GM12878 (cell line): Measurements from ENCODE around the gene CD300E. TPM values are rescaled to one million over a fixed set of nuclear protein-coding genes. Genes with fewer than 3 reads are reported as not detected.

Experiments used
- ATAC-seq: fragments of 200-7000 bp; cut with Tn5 transposase; 3 replicates; pipeline ENCODE4 v1.9.1; 2020; ENCODE audit warnings: mild to moderate bottlenecking, moderate library complexity
- BruUV-seq: library from RNA; stranded (reverse); fragments of 400-500 nt; replicated peaks from 2 replicates; lab custom pipeline; 2021; lab: Mats Ljungman, UMichigan
- CTCF ChIA-PET: fragments of 300-600 bp; sonication (Branson Sonifier 250); formaldehyde crosslinking; extraction: SDS; loops from one replicate; lab custom pipeline; 2021; ENCODE audit warnings: inconsistent platforms; lab: Yijun Ruan, JAX
- POLR2A ChIA-PET: fragments of 350-600 bp; formaldehyde crosslinking; extraction: SDS; loops from one replicate; lab custom pipeline; 2021; ENCODE audit warnings: inconsistent platforms; lab: Charles Lee
- RAD21 ChIA-PET: fragments of 300-600 bp; sonication (Branson Sonifier 250); formaldehyde crosslinking; loops from one replicate; lab custom pipeline; 2023; ENCODE audit warnings: antibody characterized with exemption; ENCODE audit not compliant: unreplicated experiment; lab: Charles Lee
- SMC1A ChIA-PET: fragments of 300-600 bp; sonication (Branson Sonifier 250); formaldehyde crosslinking; loops from one replicate; lab custom pipeline; 2023; ENCODE audit not compliant: unreplicated experiment, uncharacterized antibody; lab: Charles Lee
- DNase-seq: peaks from one replicate; pipeline ENCODE4 v3.0.0-alpha.2; 2011; ENCODE audit warnings: low read depth, low spot score
- FAIRE-seq: peaks from 3 replicates; lab custom pipeline; 2011; peaks lifted over from hg19 to GRCh38; lab: Jason Lieb, UNC
- H2AFZ ChIP-seq: 2 replicates; pipeline ENCODE4 v1.6.0; 2011; ENCODE audit warnings: low read depth, low read length, control low read depth; ENCODE audit not compliant: control insufficient read depth
- H3K27ac ChIP-seq: 2 replicates; pipeline ENCODE4 v1.5.1; 2011; ENCODE audit warnings: control low read depth; ENCODE audit not compliant: control insufficient read depth, insufficient read depth
- H3K27me3 ChIP-seq, 2 experiments: replicated peaks in 1 of 2; 2 replicates each; pipeline versions ENCODE4 v1.6.0 to v1.6.1; 2011; ENCODE audit warnings: low read length in 1 of 2; ENCODE audit not compliant: control insufficient read depth in 2 of 2, insufficient read depth in 2 of 2
- H3K36me3 ChIP-seq, 2 experiments: 2 replicates each; pipeline ENCODE4 v1.5.1; 2011; ENCODE audit warnings: low read length in 1 of 2; ENCODE audit not compliant: control insufficient read depth in 2 of 2, insufficient read depth in 2 of 2
- H3K4me1 ChIP-seq: 2 replicates; pipeline ENCODE4 v1.6.1; 2011; ENCODE audit warnings: mild to moderate bottlenecking, low read length, moderate library complexity, mixed read lengths; ENCODE audit not compliant: control insufficient read depth, insufficient read depth
- H3K4me2 ChIP-seq: 2 replicates; pipeline ENCODE4 v1.6.0; 2011; ENCODE audit warnings: control low read depth; ENCODE audit not compliant: control insufficient read depth, insufficient read depth
- H3K4me3 ChIP-seq: fragments of 200-600 bp; sonication (generic); 2 replicates; pipeline ENCODE4 v1.5.1; 2016
- H3K79me2 ChIP-seq: 2 replicates; pipeline ENCODE4 v1.6.0; 2011; ENCODE audit warnings: low read length; ENCODE audit not compliant: control insufficient read depth, insufficient read depth
- H3K9ac ChIP-seq: 2 replicates; pipeline ENCODE4 v1.8.0; 2011; ENCODE audit warnings: low read length, control low read depth, mixed read lengths; ENCODE audit not compliant: control insufficient read depth, insufficient read depth
- H3K9me3 ChIP-seq: replicated peaks from 3 replicates; pipeline ENCODE4 v1.5.1; 2011; ENCODE audit warnings: mild to moderate bottlenecking, low read length; ENCODE audit not compliant: control insufficient read depth, insufficient read depth
- H4K20me1 ChIP-seq: 2 replicates; pipeline ENCODE4 v1.6.0; 2011; ENCODE audit not compliant: control insufficient read depth, insufficient read depth
- BHLHE40 ChIP-seq, 2 experiments: fragments of 450-650 bp in 1 of 2; IDR thresholded peaks; 2 replicates each; pipeline ENCODE4 v1.6.1; 2011 to 2017; ENCODE audit warnings: low read depth in 2 of 2, borderline replicate concordance in 1 of 2, improper control_type of control experiment in 1 of 2, low read length in 1 of 2, mild to moderate bottlenecking in 1 of 2
- CHD1 ChIP-seq: IDR thresholded peaks from 2 replicates; pipeline ENCODE4 v1.6.1; 2012; ENCODE audit warnings: low read depth, low read length, improper control_type of control experiment
- CREM ChIP-seq: IDR thresholded peaks from 2 replicates; pipeline ENCODE4 v1.6.1; 2014; ENCODE audit warnings: antibody characterized with exemption, low read depth
- IKZF2 ChIP-seq, 2 experiments: fragments of 450-650 bp; IDR thresholded peaks; 2 replicates each; pipeline ENCODE4 v1.6.1; 2017; ENCODE audit warnings: mild to moderate bottlenecking in 2 of 2, moderate library complexity in 2 of 2
- NR2C2 ChIP-seq: IDR thresholded peaks from 2 replicates; pipeline ENCODE4 v1.6.1; 2011; ENCODE audit warnings: borderline replicate concordance, low read depth; ENCODE audit not compliant: control insufficient read depth, insufficient read length
- NR2F1 ChIP-seq: fragments of 450-650 bp; conservative IDR thresholded peaks from 2 replicates; pipeline ENCODE4 v1.6.1; 2017; ENCODE audit warnings: mild to moderate bottlenecking
- RAD51 ChIP-seq: fragments of 450-650 bp; IDR thresholded peaks from 2 replicates; pipeline ENCODE4 v1.6.1; 2016; ENCODE audit warnings: moderate library complexity, mild to moderate bottlenecking, inconsistent platforms
- TAF1 ChIP-seq: IDR thresholded peaks from 2 replicates; pipeline ENCODE4 v1.6.1; 2011; ENCODE audit warnings: mild to moderate bottlenecking, low read depth, low read length, borderline replicate concordance
- WGBS: methylation state at CpG from one replicate; pipeline ENCODE4 v1.1.6; 2016; ENCODE audit warnings: low lambda C conversion rate; ENCODE audit not compliant: insufficient replicate concordance, insufficient coverage; ENCODE audit errors: missing lambda C conversion rate; 5-methylcytosine and 5-hydroxymethylcytosine counted together
- in situ Hi-C: fragments of 300-500 bp; cut with MboI; formaldehyde crosslinking; loops from 9 replicates; pipeline ENCODE4 v1.14.3; 2018; ENCODE audit warnings: mixed read lengths
- intact Hi-C: fragments of 100-400 bp; cut with micrococcal nuclease; formaldehyde crosslinking; loops from one replicate; pipeline ENCODE4 v1.14.2; 2022; ENCODE audit not compliant: unreplicated experiment
- polyA plus RNA-seq, 11 experiments: library from polyadenylated mRNA; depleted of rRNA in 4 of 11; unstranded in 6 of 11; stranded (reverse) in 5 of 11; fragments of >200 nt; fragmentation: Nextera tagmentation in 4 of 11; fragmentation: Illumina TruSeq in 1 of 11; extraction: Ambion mirVana in 4 of 11; extraction: Trizol in 1 of 11; gene quantifications; 1 replicate in 1 of 11; 2 replicates in 10 of 11; pipeline versions ENCODE4 v1.2.1 to v1.2.3, GENCODE V29; 2011 to 2016; ENCODE audit warnings: inconsistent platforms in 2 of 11, missing spikeins in 2 of 11, low read depth in 1 of 11
- total RNA-seq, 4 experiments: library from RNA; depleted of rRNA in 3 of 4; stranded (reverse); fragments of >200 nt in 3 of 4; fragmentation: Illumina TruSeq in 1 of 4; extraction: Trizol in 1 of 4; gene quantifications; 2 replicates each; pipeline versions ENCODE4 v1.2.1 to v1.2.3, GENCODE V29; 2013 to 2021
- TF ChIP-seq, protein P1 (sequence below): fragments of 450-650 bp; IDR thresholded peaks from 2 replicates; pipeline ENCODE4 v1.6.1; 2014; ENCODE audit warnings: mild to moderate bottlenecking

CD300E gene
- total and polyA plus RNA-seq, 10 of the 15 experiments (the other 5 are each of a cell fraction or from before 2014, with no cell fraction given) = not detected

- CTCF ChIA-PET = interaction anchor here (2.3 kb wide), 1 partner anchor 33 kb away, joined by 10 read pairs; the partner anchor contains the start of gene CD300H
- Histone ChIP-seq H3K27me3 (peaks cover 2 to 4% of the 10 kb centered on the region in 2 experiments; a peak in 3 of 4 replicates), H3K4me3 (no peak overlapping the region), H3K79me2 (no peaks in the 10 kb centered on the region), H3K4me1 (no peaks in the 10 kb centered on the region; the same call in 1 of the 2 replicates), H3K9ac (no peak overlapping the region), H2AFZ (no peak overlapping the region), H3K27ac (no peak overlapping the region), H4K20me1 (no peaks in the 10 kb centered on the region; the same call in 1 of the 2 replicates), H3K4me2 (no peak overlapping the region), H3K36me3 (no peaks in the 10 kb centered on the region), H3K9me3 (peaks cover 3% of the 10 kb centered on the region; the same call in 1 of the 3 replicates)
- POLR2A ChIA-PET = no interaction called here
- RAD21 ChIA-PET = no interaction called here
- intact Hi-C loops (no loop called here), in situ Hi-C loops (loop anchor here (5.0 kb wide), 1 partner anchor 222 kb away; no protein-coding TSS in a partner anchor)
- no peak for DNase-seq
- no peak for FAIRE-seq
- no TSS peak for BruUV-seq
- TF ChIP-seq TAF1 (no peak), CHD1 (no peak), NR2C2 (no peak), IKZF2 (IDR thresholded peaks at IDR 0.05) (no peak), BHLHE40 (IDR thresholded peaks at IDR 0.05; ENCODE audit: borderline replicate concordance in 1 of 2, low read depth in 2 of 2, low read length in 1 of 2) (no peak), CREM (no peak), NR2F1 (no peak), RAD51 (no peak)
- TF ChIP-seq, protein P1, sequence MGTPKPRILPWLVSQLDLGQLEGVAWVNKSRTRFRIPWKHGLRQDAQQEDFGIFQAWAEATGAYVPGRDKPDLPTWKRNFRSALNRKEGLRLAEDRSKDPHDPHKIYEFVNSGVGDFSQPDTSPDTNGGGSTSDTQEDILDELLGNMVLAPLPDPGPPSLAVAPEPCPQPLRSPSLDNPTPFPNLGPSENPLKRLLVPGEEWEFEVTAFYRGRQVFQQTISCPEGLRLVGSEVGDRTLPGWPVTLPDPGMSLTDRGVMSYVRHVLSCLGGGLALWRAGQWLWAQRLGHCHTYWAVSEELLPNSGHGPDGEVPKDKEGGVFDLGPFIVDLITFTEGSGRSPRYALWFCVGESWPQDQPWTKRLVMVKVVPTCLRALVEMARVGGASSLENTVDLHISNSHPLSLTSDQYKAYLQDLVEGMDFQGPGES = no peak
- ATAC-seq = no peak
- WGBS = 5% methylated on average over 10 of the region's 10 CpGs
- SMC1A ChIA-PET = interaction anchor here (1.1 kb wide), 1 partner anchor 108 kb away, joined by 3 read pairs; no protein-coding TSS in a partner anchor
Observed at GRCh38 chr17:74599448-74599939, 24.0 kb downstream of the CD300E start.
